HepG2 (cell line): ENCODE results near the gene NCKAP1. TPM values are rescaled to one million over a fixed set of nuclear protein-coding genes. Genes with fewer than 3 reads are reported as not detected.

Source experiments
- AGO1 ChIP-seq: fragments of 200-400 bp; formaldehyde crosslinking; IDR thresholded peaks from 2 replicates; pipeline ENCODE4 v1.6.1; 2017; ENCODE audit warnings: mild to moderate bottlenecking, low read depth, low read length, moderate library complexity; ENCODE audit not compliant: poor library complexity, severe bottlenecking
- JUN ChIP-seq: sonication (generic); formaldehyde crosslinking; IDR thresholded peaks from 2 replicates; pipeline ENCODE4 v1.4.0; 2020; ENCODE audit warnings: mild to moderate bottlenecking, missing genetic modification reagents
- MAFF ChIP-seq: IDR thresholded peaks from 2 replicates; pipeline ENCODE4 v1.6.1; 2011; ENCODE audit warnings: low read depth, low read length, improper control_type of control experiment
- MIXL1 ChIP-seq: IDR thresholded peaks from 2 replicates; pipeline ENCODE4 v1.6.1; 2016
- NFYC ChIP-seq: IDR thresholded peaks from 2 replicates; pipeline ENCODE4 v1.6.1; 2016; ENCODE audit warnings: missing genetic modification reagents, missing compliant biosample characterization
- PCBP2 ChIP-seq: fragments of 200-400 bp; formaldehyde crosslinking; optimal IDR thresholded peaks from 2 replicates; pipeline ENCODE3; 2018; ENCODE audit warnings: low read length, low read depth; ENCODE audit not compliant: poor library complexity, severe bottlenecking
- REPIN1 ChIP-seq: sonication (generic); formaldehyde crosslinking; IDR thresholded peaks from 2 replicates; pipeline ENCODE4 v1.8.0; 2022; ENCODE audit warnings: missing genetic modification reagents, low read depth, mild to moderate bottlenecking, borderline replicate concordance
- SIN3B ChIP-seq: fragments of 150-350 bp; IDR thresholded peaks from 2 replicates; pipeline ENCODE4 v1.6.1; 2014; ENCODE audit warnings: low read length
- SP5 ChIP-seq: IDR thresholded peaks from 2 replicates; pipeline ENCODE4 v1.6.1; 2016; ENCODE audit warnings: low read depth, borderline replicate concordance
- TAF1 ChIP-seq: sonication (generic); formaldehyde crosslinking; IDR thresholded peaks from 2 replicates; pipeline ENCODE4 v1.4.0; 2020; ENCODE audit warnings: missing genetic modification reagents
- ZFYVE20 ChIP-seq: sonication (generic); formaldehyde crosslinking; IDR thresholded peaks from 2 replicates; pipeline ENCODE4 v1.8.0; 2023; ENCODE audit warnings: low read depth, mild to moderate bottlenecking, moderate library complexity, missing genetic modification reagents, borderline replicate concordance
- ZKSCAN1 ChIP-seq: fragments of 150-350 bp; IDR thresholded peaks from 2 replicates; pipeline ENCODE4 v1.6.1; 2014; ENCODE audit warnings: low read length
- ZNF724P ChIP-seq: sonication (generic); formaldehyde crosslinking; IDR thresholded peaks from 2 replicates; pipeline ENCODE4 v1.8.0; 2022; ENCODE audit warnings: missing genetic modification reagents, borderline replicate concordance
- polyA plus RNA-seq, 8 experiments: library from polyadenylated mRNA; depleted of rRNA in 3 of 8; stranded (reverse) in 7 of 8; unstranded in 1 of 8; fragments of >200 nt; fragmentation: Illumina TruSeq in 4 of 8; extraction: Trizol in 4 of 8; gene quantifications; 2 replicates each; pipeline versions ENCODE4 v1.2.1 to v1.2.3, GENCODE V29; 2011 to 2016; ENCODE audit warnings: low read depth in 4 of 8, missing spikeins in 1 of 8, mixed read lengths in 1 of 8; ENCODE audit not compliant: insufficient read depth in 1 of 8
- total RNA-seq, 5 experiments: library from RNA; depleted of rRNA; stranded (reverse); fragments of >200 nt; fragmentation: Illumina TruSeq; extraction: Trizol; gene quantifications; 2 replicates each; pipeline ENCODE4 v1.2.3, GENCODE V29; 2016; ENCODE audit warnings: low read depth in 1 of 5
- TF ChIP-seq, protein P1 (sequence below): sonication (generic); formaldehyde crosslinking; conservative IDR thresholded peaks from 2 replicates; pipeline ENCODE4 v1.4.0; 2020; ENCODE audit warnings: missing genetic modification reagents
- TF ChIP-seq, protein P2 (sequence below): sonication (generic); formaldehyde crosslinking; IDR thresholded peaks from 2 replicates; pipeline ENCODE4 v1.4.0; 2020; ENCODE audit warnings: mild to moderate bottlenecking, missing genetic modification reagents
- TF ChIP-seq, protein P3 (sequence below): sonication (generic); formaldehyde crosslinking; IDR thresholded peaks from 2 replicates; pipeline ENCODE4; 2020; ENCODE audit warnings: missing genetic modification reagents, mild to moderate bottlenecking, borderline replicate concordance
- TF ChIP-seq, protein P4 (sequence below): IDR thresholded peaks from 2 replicates; pipeline ENCODE4 v1.6.1; 2016; ENCODE audit warnings: control low read depth
- TF ChIP-seq, protein P5 (sequence below): sonication (generic); formaldehyde crosslinking; conservative IDR thresholded peaks from 2 replicates; pipeline ENCODE4 v1.8.1; 2023; ENCODE audit warnings: missing genetic modification reagents

NCKAP1 gene
- total and polyA plus RNA-seq, 2 of the 13 experiments (the other 11 are each of a cell fraction or from before 2014, with no cell fraction given), result 72.1 to 96.3 TPM

DNA sequence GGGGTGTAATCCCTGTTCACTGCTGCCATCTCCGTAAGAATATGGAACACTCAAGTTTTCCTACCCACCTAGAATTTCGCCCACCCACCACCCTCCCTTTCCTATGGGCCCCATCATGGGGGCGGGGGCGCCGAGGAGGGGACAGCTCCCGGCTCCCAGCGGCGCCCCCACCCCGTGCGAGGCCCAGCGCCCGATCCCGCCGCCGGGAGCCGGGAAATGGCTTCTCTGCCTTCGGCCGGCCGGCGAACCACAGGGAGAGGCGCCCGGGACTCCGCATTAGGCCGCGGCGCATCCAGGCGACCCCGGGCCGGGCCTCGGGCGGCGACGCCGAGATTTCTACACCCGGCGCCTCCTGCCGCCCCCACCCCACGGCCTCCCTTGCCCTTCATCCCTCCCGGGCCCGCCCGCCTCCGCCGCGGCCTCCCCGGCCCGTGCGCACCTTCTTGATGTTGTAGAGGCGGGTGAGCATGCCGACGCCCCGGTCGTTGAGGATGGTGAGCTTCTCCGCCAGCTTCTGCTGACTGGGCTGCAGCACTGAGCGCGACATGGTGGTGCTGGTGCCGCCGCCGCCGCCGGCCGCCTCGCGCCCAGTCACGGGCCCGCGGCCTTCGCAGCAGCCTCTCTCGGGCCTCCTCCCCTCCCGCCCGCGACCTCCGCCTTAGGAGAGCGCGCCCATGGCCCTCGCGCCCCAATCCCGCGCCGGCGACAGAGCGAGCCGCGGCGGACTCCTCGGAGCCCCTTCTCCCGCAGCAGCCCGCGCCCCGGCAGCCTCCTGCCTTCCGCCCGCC lies 510 bp downstream of the NCKAP1 start (continued):
- TF ChIP-seq NFYC (CRISPR knock-in tag) (no peak), ZFYVE20 (CRISPR knock-in tag) (no peak), JUN (CRISPR knock-in tag) (0 out of 2 replicates have a peak, but pooled peaks have one; percentile 12), SIN3B (no peak), AGO1 (peak; percentile 33), PCBP2 (no peak), ZKSCAN1 (no peak), TAF1 (CRISPR knock-in tag) (peak; percentile 53), REPIN1 (CRISPR knock-in tag) (no peak), MAFF (no peak; the same call in 1 of the 2 replicates), MIXL1 (CRISPR knock-in tag) (no peak), SP5 (no peak), ZNF724P (CRISPR knock-in tag) (no peak)
- TF ChIP-seq, protein P1, sequence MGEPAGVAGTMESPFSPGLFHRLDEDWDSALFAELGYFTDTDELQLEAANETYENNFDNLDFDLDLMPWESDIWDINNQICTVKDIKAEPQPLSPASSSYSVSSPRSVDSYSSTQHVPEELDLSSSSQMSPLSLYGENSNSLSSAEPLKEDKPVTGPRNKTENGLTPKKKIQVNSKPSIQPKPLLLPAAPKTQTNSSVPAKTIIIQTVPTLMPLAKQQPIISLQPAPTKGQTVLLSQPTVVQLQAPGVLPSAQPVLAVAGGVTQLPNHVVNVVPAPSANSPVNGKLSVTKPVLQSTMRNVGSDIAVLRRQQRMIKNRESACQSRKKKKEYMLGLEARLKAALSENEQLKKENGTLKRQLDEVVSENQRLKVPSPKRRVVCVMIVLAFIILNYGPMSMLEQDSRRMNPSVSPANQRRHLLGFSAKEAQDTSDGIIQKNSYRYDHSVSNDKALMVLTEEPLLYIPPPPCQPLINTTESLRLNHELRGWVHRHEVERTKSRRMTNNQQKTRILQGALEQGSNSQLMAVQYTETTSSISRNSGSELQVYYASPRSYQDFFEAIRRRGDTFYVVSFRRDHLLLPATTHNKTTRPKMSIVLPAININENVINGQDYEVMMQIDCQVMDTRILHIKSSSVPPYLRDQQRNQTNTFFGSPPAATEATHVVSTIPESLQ (CRISPR knock-in tag), result no peak
- TF ChIP-seq, protein P2, sequence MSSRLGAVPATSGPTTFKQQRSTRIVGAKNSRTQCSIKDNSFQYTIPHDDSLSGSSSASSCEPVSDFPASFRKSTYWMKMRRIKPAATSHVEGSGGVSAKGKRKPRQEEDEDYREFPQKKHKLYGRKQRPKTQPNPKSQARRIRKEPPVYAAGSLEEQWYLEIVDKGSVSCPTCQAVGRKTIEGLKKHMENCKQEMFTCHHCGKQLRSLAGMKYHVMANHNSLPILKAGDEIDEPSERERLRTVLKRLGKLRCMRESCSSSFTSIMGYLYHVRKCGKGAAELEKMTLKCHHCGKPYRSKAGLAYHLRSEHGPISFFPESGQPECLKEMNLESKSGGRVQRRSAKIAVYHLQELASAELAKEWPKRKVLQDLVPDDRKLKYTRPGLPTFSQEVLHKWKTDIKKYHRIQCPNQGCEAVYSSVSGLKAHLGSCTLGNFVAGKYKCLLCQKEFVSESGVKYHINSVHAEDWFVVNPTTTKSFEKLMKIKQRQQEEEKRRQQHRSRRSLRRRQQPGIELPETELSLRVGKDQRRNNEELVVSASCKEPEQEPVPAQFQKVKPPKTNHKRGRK (CRISPR knock-in tag), result no peak
- TF ChIP-seq, protein P3, sequence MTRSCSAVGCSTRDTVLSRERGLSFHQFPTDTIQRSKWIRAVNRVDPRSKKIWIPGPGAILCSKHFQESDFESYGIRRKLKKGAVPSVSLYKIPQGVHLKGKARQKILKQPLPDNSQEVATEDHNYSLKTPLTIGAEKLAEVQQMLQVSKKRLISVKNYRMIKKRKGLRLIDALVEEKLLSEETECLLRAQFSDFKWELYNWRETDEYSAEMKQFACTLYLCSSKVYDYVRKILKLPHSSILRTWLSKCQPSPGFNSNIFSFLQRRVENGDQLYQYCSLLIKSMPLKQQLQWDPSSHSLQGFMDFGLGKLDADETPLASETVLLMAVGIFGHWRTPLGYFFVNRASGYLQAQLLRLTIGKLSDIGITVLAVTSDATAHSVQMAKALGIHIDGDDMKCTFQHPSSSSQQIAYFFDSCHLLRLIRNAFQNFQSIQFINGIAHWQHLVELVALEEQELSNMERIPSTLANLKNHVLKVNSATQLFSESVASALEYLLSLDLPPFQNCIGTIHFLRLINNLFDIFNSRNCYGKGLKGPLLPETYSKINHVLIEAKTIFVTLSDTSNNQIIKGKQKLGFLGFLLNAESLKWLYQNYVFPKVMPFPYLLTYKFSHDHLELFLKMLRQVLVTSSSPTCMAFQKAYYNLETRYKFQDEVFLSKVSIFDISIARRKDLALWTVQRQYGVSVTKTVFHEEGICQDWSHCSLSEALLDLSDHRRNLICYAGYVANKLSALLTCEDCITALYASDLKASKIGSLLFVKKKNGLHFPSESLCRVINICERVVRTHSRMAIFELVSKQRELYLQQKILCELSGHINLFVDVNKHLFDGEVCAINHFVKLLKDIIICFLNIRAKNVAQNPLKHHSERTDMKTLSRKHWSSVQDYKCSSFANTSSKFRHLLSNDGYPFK (CRISPR knock-in tag), result no peak
- TF ChIP-seq, protein P4, sequence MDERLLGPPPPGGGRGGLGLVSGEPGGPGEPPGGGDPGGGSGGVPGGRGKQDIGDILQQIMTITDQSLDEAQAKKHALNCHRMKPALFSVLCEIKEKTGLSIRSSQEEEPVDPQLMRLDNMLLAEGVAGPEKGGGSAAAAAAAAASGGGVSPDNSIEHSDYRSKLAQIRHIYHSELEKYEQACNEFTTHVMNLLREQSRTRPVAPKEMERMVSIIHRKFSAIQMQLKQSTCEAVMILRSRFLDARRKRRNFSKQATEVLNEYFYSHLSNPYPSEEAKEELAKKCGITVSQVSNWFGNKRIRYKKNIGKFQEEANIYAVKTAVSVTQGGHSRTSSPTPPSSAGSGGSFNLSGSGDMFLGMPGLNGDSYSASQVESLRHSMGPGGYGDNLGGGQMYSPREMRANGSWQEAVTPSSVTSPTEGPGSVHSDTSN (CRISPR knock-in tag), result no peak
- TF ChIP-seq, protein P5, sequence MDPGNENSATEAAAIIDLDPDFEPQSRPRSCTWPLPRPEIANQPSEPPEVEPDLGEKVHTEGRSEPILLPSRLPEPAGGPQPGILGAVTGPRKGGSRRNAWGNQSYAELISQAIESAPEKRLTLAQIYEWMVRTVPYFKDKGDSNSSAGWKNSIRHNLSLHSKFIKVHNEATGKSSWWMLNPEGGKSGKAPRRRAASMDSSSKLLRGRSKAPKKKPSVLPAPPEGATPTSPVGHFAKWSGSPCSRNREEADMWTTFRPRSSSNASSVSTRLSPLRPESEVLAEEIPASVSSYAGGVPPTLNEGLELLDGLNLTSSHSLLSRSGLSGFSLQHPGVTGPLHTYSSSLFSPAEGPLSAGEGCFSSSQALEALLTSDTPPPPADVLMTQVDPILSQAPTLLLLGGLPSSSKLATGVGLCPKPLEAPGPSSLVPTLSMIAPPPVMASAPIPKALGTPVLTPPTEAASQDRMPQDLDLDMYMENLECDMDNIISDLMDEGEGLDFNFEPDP (CRISPR knock-in tag), result 0 out of 2 replicates have a peak, but pooled peaks have one; percentile 77
